Measurements from ENCODE around the gene KIF18B. TPM values are rescaled to one million over a fixed set of nuclear protein-coding genes. Genes with fewer than 3 reads are reported as not detected.

KIF18B gene
- total RNA-seq, 2 donors from 2014 or later = 3.0 to 8.8 TPM

Small RNA genes lying within 50 kb of the gene (microRNA-seq; reads per million reads assigned to microRNA genes)
- gene MIR6783 = 0 to 0.53 reads per million in 2 donors

Other genes starting within 250 kb of the KIF18B start
- 1 to 10 TPM; 2.5 to 5.2 TPM for gene DBF4B, start 239.1 kb downstream of the KIF18B start, total RNA-seq
- under 1 TPM in 1 of 2 donors, not detected in 1; 0.42 TPM for gene ADAM11, start 188.8 kb downstream of the KIF18B start, total RNA-seq
- 10 to 100 TPM in 1 of 2 donors, under 1 TPM in 1; 0.95 to 18.6 TPM for gene GJC1, start 117.5 kb downstream of the KIF18B start, total RNA-seq
- gene HIGD1B, start 99.9 kb downstream of the KIF18B start, total RNA-seq = 1 to 10 TPM in 1 of 2 donors, not detected in 1; 1.3 TPM
- gene EFTUD2, start 48.3 kb downstream of the KIF18B start, total RNA-seq = 10 to 100 TPM; 72.6 to 77.5 TPM
- under 1 TPM; 0.11 to 0.37 TPM for gene GFAP, start 32.3 kb downstream of the KIF18B start, total RNA-seq
- gene C1QL1, start 20.5 kb upstream of the KIF18B start, total RNA-seq = 1 to 10 TPM in 1 of 2 donors, under 1 TPM in 1; 0.58 to 3.1 TPM
- gene DCAKD, start 103.9 kb upstream of the KIF18B start, total RNA-seq = 10 to 100 TPM; 25.7 to 28.1 TPM
- 10 to 100 TPM; 48.2 to 69.5 TPM for gene NMT1, start 113.5 kb upstream of the KIF18B start, total RNA-seq
- gene PLCD3, start 184.7 kb upstream of the KIF18B start, total RNA-seq = 100 to 1,000 TPM; 335 to 566 TPM
- 10 to 100 TPM; 22.3 to 22.6 TPM for gene ACBD4, start 187.9 kb upstream of the KIF18B start, total RNA-seq
- gene HEXIM1, start 200.7 kb upstream of the KIF18B start, total RNA-seq = 10 to 100 TPM; 36.1 to 46.7 TPM
- gene HEXIM2, start 214.1 kb upstream of the KIF18B start, total RNA-seq = 1 to 10 TPM; 4.7 to 5.2 TPM

Measured in left colon (tissue), 2 donors.